Measurements from ENCODE around the gene MAPK10. TPM values are rescaled to one million over a fixed set of nuclear protein-coding genes. Genes with fewer than 3 reads are reported as not detected.

Gene MAPK10
- total and polyA plus RNA-seq, 4 donors, result 0.82 to 3.6 (median 2.3) TPM

GRCh38 chr4:86151196-86151595 lies 208.7 kb downstream of the MAPK10 start (continued):
- TF ChIP-seq, protein P1, sequence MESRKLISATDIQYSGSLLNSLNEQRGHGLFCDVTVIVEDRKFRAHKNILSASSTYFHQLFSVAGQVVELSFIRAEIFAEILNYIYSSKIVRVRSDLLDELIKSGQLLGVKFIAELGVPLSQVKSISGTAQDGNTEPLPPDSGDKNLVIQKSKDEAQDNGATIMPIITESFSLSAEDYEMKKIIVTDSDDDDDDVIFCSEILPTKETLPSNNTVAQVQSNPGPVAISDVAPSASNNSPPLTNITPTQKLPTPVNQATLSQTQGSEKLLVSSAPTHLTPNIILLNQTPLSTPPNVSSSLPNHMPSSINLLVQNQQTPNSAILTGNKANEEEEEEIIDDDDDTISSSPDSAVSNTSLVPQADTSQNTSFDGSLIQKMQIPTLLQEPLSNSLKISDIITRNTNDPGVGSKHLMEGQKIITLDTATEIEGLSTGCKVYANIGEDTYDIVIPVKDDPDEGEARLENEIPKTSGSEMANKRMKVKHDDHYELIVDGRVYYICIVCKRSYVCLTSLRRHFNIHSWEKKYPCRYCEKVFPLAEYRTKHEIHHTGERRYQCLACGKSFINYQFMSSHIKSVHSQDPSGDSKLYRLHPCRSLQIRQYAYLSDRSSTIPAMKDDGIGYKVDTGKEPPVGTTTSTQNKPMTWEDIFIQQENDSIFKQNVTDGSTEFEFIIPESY (IDR thresholded peaks at IDR 0.05), result no peak
- TF ChIP-seq SP1 (IDR thresholded peaks at IDR 0.05) (no peak), EGR1 (IDR thresholded peaks at IDR 0.05; ENCODE audit: low read depth in 2 of 2) (no peak), RAD21 (IDR thresholded peaks at IDR 0.05) (no peak)

DNA sequence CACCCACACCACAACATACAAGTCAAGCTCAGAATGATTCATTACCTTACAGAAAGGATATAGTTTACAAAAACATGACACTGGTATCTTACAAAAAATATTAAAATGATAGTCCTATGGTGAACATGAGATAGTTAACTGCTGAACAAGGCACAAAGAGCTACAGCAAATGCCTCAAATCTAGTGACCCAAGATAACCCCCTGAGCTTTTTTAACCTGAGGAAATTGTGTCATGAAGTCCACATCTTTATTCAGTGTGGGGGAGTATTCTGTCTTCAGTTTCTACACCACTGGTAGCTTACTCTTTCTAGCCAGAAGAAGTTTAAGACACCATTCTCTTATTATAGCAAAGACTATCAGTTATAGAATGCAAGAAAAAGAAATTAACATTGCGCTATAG lies 218.7 kb downstream of the MAPK10 start:
- no peak overlapping the region for H3K9ac ChIP-seq (ENCODE audit: low read depth in 1 of 2, low read length in 2 of 2)
- no peaks in the 10 kb centered on the region for H3K27me3 ChIP-seq (ENCODE audit: control insufficient read depth in 4 of 4, insufficient read depth in 4 of 4, low read length in 3 of 4)
- no peaks in the 10 kb centered on the region for H3K4me1 ChIP-seq (ENCODE audit: control insufficient read depth in 4 of 4, insufficient read depth in 4 of 4, low read length in 3 of 4)
- no peak for DNase-seq (ENCODE audit: low spot score)
- H3K36me3 ChIP-seq (ENCODE audit: control insufficient read depth in 4 of 4, insufficient read depth in 3 of 4, low read depth in 1 of 4, low read length in 3 of 4), result no peaks in the 10 kb centered on the region
- no peak overlapping the region for H3K27ac ChIP-seq (ENCODE audit: low read depth in 1 of 2, low read length in 2 of 2)
- H3K4me3 ChIP-seq (ENCODE audit: low read depth in 1 of 3, low read length in 3 of 3), result no peak overlapping the region
- WGBS, result 93% methylated on average over 1 of the region's 1 CpG
- TF ChIP-seq YY1 (IDR thresholded peaks at IDR 0.05) (no peak), TAF1 (conservative IDR thresholded peaks at IDR 0.05) (no peak), JUND (IDR thresholded peaks at IDR 0.05) (no peak)
- no peaks in the 10 kb centered on the region for H3K9me3 ChIP-seq (ENCODE audit: control insufficient read depth in 4 of 4, low read length in 3 of 4)

- Histone ChIP-seq H3K27me3 (ENCODE audit: control insufficient read depth in 4 of 4, insufficient read depth in 4 of 4, low read length in 3 of 4) (no peaks in the 10 kb centered on the region), H3K27ac (ENCODE audit: low read depth in 1 of 2, low read length in 2 of 2) (no peak overlapping the region), H3K36me3 (ENCODE audit: control insufficient read depth in 4 of 4, insufficient read depth in 3 of 4, low read depth in 1 of 4, low read length in 3 of 4) (no peaks in the 10 kb centered on the region), H3K4me3 (ENCODE audit: low read depth in 1 of 3, low read length in 3 of 3) (no peak overlapping the region), H3K9ac (ENCODE audit: low read depth in 1 of 2, low read length in 2 of 2) (no peak overlapping the region), H3K4me1 (ENCODE audit: control insufficient read depth in 4 of 4, insufficient read depth in 4 of 4, low read length in 3 of 4) (no peaks in the 10 kb centered on the region), H3K9me3 (ENCODE audit: control insufficient read depth in 4 of 4, low read length in 3 of 4) (no peaks in the 10 kb centered on the region)
- DNase-seq (ENCODE audit: low spot score), result no peak
- 97% methylated on average over 4 of the region's 4 CpGs for WGBS
- TF ChIP-seq RXRA (IDR thresholded peaks at IDR 0.05), result no peak
- TF ChIP-seq, protein P2, sequence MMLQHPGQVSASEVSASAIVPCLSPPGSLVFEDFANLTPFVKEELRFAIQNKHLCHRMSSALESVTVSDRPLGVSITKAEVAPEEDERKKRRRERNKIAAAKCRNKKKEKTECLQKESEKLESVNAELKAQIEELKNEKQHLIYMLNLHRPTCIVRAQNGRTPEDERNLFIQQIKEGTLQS (IDR thresholded peaks at IDR 0.05), result no peak
- no peak for TF ChIP-seq RAD21 (IDR thresholded peaks at IDR 0.05)
- TF ChIP-seq HNF4A (conservative IDR thresholded peaks at IDR 0.05), result no peak
- no peak for TF ChIP-seq SP1 (IDR thresholded peaks at IDR 0.05)
- no peak for TF ChIP-seq NR2F2 (IDR thresholded peaks at IDR 0.05)
- TF ChIP-seq GABPA (IDR thresholded peaks at IDR 0.05 in 1 of 2, conservative IDR thresholded peaks at IDR 0.05 in 1 of 2), result no peak
- no peak for TF ChIP-seq FOXA1 (IDR thresholded peaks at IDR 0.05)
- TF ChIP-seq, protein P1 (IDR thresholded peaks at IDR 0.05), result no peak
- no peak for TF ChIP-seq EGR1 (IDR thresholded peaks at IDR 0.05; ENCODE audit: low read depth in 2 of 2)
- TF ChIP-seq YY1 (IDR thresholded peaks at IDR 0.05), result no peak
- TF ChIP-seq, protein P3, sequence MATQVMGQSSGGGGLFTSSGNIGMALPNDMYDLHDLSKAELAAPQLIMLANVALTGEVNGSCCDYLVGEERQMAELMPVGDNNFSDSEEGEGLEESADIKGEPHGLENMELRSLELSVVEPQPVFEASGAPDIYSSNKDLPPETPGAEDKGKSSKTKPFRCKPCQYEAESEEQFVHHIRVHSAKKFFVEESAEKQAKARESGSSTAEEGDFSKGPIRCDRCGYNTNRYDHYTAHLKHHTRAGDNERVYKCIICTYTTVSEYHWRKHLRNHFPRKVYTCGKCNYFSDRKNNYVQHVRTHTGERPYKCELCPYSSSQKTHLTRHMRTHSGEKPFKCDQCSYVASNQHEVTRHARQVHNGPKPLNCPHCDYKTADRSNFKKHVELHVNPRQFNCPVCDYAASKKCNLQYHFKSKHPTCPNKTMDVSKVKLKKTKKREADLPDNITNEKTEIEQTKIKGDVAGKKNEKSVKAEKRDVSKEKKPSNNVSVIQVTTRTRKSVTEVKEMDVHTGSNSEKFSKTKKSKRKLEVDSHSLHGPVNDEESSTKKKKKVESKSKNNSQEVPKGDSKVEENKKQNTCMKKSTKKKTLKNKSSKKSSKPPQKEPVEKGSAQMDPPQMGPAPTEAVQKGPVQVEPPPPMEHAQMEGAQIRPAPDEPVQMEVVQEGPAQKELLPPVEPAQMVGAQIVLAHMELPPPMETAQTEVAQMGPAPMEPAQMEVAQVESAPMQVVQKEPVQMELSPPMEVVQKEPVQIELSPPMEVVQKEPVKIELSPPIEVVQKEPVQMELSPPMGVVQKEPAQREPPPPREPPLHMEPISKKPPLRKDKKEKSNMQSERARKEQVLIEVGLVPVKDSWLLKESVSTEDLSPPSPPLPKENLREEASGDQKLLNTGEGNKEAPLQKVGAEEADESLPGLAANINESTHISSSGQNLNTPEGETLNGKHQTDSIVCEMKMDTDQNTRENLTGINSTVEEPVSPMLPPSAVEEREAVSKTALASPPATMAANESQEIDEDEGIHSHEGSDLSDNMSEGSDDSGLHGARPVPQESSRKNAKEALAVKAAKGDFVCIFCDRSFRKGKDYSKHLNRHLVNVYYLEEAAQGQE (IDR thresholded peaks at IDR 0.05), result no peak
- no peak for TF ChIP-seq HNF4G (IDR thresholded peaks at IDR 0.05)
- TF ChIP-seq FOXA2 (IDR thresholded peaks at IDR 0.05), result no peak
These were observed 227.4 kb downstream of the MAPK10 start for GRCh38 chr4:86132468-86132867.

All from liver (tissue), 9 donors.